Panc1 (cell line): ENCODE results near the gene LRRC3.

ENCODE experiments used
- SIN3A ChIP-seq: IDR thresholded peaks from 2 replicates; pipeline ENCODE4 v1.6.1; 2012; ENCODE audit warnings: low read depth, mild to moderate bottlenecking, low read length, moderate library complexity, borderline replicate concordance; ENCODE audit not compliant: insufficient read depth
- TF ChIP-seq, protein P1 (sequence below): fragments of 450-650 bp; IDR thresholded peaks from 2 replicates; pipeline ENCODE4 v1.5.1; 2017; ENCODE audit warnings: mild to moderate bottlenecking

DNA sequence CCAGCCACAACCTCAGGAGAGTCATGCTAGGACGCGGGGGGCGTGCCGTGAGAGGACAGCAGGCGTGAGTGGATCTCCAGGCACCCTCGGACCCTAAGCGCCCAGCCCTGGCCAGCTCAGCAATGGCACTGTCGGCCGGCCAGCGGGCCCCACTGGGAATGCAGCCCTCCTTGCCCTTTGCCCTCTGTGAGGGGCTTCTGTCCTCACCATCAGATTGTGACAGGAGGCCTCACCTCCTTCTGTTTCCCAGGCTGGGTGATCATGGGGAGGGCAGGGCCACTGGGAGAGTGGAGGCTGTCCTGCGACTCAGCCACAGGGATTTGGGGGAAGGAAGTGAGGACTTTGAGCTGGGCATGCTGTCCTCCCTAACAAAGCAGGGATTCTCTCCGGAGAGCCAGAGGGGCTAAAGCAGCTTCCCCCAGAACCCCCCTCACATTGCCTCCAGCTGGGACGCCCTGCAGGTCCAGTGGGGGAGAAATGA is 6.6 kb upstream of the LRRC3 start:
- TF ChIP-seq, protein P1, sequence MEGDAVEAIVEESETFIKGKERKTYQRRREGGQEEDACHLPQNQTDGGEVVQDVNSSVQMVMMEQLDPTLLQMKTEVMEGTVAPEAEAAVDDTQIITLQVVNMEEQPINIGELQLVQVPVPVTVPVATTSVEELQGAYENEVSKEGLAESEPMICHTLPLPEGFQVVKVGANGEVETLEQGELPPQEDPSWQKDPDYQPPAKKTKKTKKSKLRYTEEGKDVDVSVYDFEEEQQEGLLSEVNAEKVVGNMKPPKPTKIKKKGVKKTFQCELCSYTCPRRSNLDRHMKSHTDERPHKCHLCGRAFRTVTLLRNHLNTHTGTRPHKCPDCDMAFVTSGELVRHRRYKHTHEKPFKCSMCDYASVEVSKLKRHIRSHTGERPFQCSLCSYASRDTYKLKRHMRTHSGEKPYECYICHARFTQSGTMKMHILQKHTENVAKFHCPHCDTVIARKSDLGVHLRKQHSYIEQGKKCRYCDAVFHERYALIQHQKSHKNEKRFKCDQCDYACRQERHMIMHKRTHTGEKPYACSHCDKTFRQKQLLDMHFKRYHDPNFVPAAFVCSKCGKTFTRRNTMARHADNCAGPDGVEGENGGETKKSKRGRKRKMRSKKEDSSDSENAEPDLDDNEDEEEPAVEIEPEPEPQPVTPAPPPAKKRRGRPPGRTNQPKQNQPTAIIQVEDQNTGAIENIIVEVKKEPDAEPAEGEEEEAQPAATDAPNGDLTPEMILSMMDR: no peak
- no peak for TF ChIP-seq SIN3A
